Progenitor cell of endocrine pancreas (in vitro differentiated cells): ENCODE results near the gene CBX2. TPM values are rescaled to one million over a fixed set of nuclear protein-coding genes. Genes with fewer than 3 reads are reported as not detected.
A peak's percentile ranks its signal among the peaks of the same experiment; 100 is the strongest.

Experiments
- DNase-seq: peaks from one replicate; pipeline ENCODE4 v3.0.0; 2021; ENCODE audit warnings: low spot score; ENCODE audit not compliant: unreplicated experiment
- H3K27ac Mint-ChIP-seq: 2 replicates; pipeline ENCODE4 v1.8.0; 2021; ENCODE audit warnings: mild to moderate bottlenecking, moderate library complexity, mixed read lengths
- H3K27me3 Mint-ChIP-seq: 2 replicates; pipeline ENCODE4 v1.8.0; 2021; ENCODE audit warnings: mixed read lengths
- H3K36me3 Mint-ChIP-seq: 2 replicates; pipeline ENCODE4 v1.8.0; 2022; ENCODE audit warnings: mixed read lengths; ENCODE audit not compliant: insufficient read depth
- H3K4me1 Mint-ChIP-seq: 2 replicates; pipeline ENCODE4 v1.8.0; 2021; ENCODE audit warnings: low read depth, mixed read lengths
- H3K4me3 Mint-ChIP-seq: 2 replicates; pipeline ENCODE4 v1.8.0; 2021; ENCODE audit warnings: low read depth, mild to moderate bottlenecking, moderate library complexity, mixed read lengths
- H3K9me3 Mint-ChIP-seq: 2 replicates; pipeline ENCODE4 v1.8.0; 2021; ENCODE audit warnings: low read depth, mixed read lengths
- CTCF ChIP-seq: fragments of 200-600 bp; sonication (generic); IDR thresholded peaks from one replicate; pipeline ENCODE4 v1.5.0; 2021; ENCODE audit warnings: antibody characterized with exemption, mild to moderate bottlenecking; ENCODE audit not compliant: unreplicated experiment
- total RNA-seq: library from RNA; stranded (reverse); gene quantifications from 2 replicates; pipeline ENCODE4 v1.2.1, GENCODE V29; 2021

Gene CBX2
- total RNA-seq, 1 donor from 2014 or later: 111 TPM

GRCh38 chr17:79730769-79731483 lies 47.0 kb upstream of the CBX2 start, which contains the start of gene ENPP7:
ENPP7 (plus strand) TSS chr17:79730943; CDS start chr17:79731140, 197 bp downstream.
- no peak within 1 kb of the TSS for H3K4me3 Mint-ChIP-seq
- H3K27ac Mint-ChIP-seq: peak within 1 kb of the TSS; percentile 49
- no peak for DNase-seq
- peaks cover 8% of the 10 kb centered on the region for H3K4me1 Mint-ChIP-seq
- H3K9me3 Mint-ChIP-seq: no peaks in the 10 kb centered on the region
- no peak for TF ChIP-seq CTCF
- H3K27me3 Mint-ChIP-seq: no peaks in the 10 kb centered on the region
- no peaks in the 10 kb centered on the region for H3K36me3 Mint-ChIP-seq

GRCh38 chr17:79732254-79732653 lies 45.7 kb upstream of the CBX2 start:
- H3K27me3 Mint-ChIP-seq: no peaks in the 10 kb centered on the region
- H3K4me1 Mint-ChIP-seq: peaks cover 8% of the 10 kb centered on the region
- no peak overlapping the region for H3K27ac Mint-ChIP-seq
- no peaks in the 10 kb centered on the region for H3K36me3 Mint-ChIP-seq
- no peak for DNase-seq
- no peak overlapping the region for H3K4me3 Mint-ChIP-seq
- H3K9me3 Mint-ChIP-seq: no peaks in the 10 kb centered on the region
- no peak for TF ChIP-seq CTCF

GRCh38 chr17:79732804-79733691 lies 44.9 kb upstream of the CBX2 start:
- Mint-ChIP-seq H3K9me3 (no peaks in the 10 kb centered on the region), H3K36me3 (no peaks in the 10 kb centered on the region), H3K4me3 (no peak overlapping the region), H3K27me3 (no peaks in the 10 kb centered on the region), H3K4me1 (peaks cover 11% of the 10 kb centered on the region), H3K27ac (no peak overlapping the region)
- no peak for TF ChIP-seq CTCF
- DNase-seq: no peak

GRCh38 chr17:79733692-79734070 lies 44.3 kb upstream of the CBX2 start:
- Mint-ChIP-seq H3K9me3 (no peaks in the 10 kb centered on the region), H3K27me3 (no peaks in the 10 kb centered on the region), H3K27ac (no peak overlapping the region), H3K4me1 (peaks cover 14% of the 10 kb centered on the region), H3K36me3 (no peaks in the 10 kb centered on the region), H3K4me3 (no peak overlapping the region)
- no peak for DNase-seq
- TF ChIP-seq CTCF: no peak

GRCh38 chr17:79735096-79735495 lies 42.9 kb upstream of the CBX2 start:
- DNase-seq: no peak
- Mint-ChIP-seq H3K36me3 (no peaks in the 10 kb centered on the region), H3K4me1 (peaks cover 28% of the 10 kb centered on the region), H3K27ac (no peak overlapping the region), H3K9me3 (no peaks in the 10 kb centered on the region), H3K27me3 (no peaks in the 10 kb centered on the region), H3K4me3 (no peak overlapping the region)
- TF ChIP-seq CTCF: no peak
